CD4-positive, alpha-beta T cell treated with Interleukin-4 for 1 hour (primary cell): ENCODE results near the gene DOCK6.

Source experiments
- DNase-seq, 2 donors: peaks; one replicate each; pipeline ENCODE4 v3.0.0-alpha.2; 2020 to 2022

DOCK6 gene

DNA sequence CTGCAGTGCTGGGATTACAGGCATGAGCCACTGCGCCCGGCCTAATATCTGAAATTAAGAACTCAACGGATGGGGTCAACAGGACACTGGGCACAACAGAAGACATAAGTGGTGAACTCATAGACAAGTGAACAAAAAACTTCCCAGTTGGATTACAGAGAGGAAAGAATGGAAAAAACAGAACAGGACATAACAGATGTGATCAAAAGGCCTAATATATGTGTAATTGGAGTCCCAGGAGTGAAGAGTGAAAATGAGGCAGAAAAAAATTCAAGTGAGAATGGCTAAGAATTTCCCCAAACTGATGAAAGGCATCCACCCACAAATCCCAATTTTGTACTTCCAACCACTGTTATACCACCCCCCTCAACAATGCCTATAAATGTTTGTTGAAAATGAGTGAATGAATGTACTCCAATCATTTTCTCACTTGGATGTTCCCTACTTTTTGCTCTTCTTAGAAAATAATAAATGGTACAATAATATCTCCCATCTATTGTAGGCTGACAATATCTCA lies 41.2 kb downstream of the DOCK6 start:
- no peak for DNase-seq

DNA sequence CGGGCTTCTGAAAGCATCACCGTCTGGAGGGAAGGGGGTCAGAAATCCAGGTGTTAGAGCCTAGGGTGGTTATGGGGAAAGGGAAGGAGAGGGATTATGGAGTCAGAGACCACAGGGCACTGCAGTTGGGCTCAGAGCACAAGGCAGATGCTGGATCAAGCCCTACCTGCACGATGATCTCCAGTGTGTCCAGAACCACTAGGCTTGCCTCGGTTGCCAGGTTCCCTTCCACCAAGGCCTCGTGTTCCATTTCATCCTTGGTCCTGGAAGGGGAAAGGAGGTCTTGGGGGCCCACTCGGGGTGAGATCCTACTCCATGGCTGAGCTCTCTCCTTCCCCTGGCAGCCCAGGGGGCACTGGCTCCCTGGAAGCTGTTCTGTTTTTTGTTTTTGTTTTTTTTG lies 47.9 kb downstream of the DOCK6 start:
- DNase-seq = no peak

DNA sequence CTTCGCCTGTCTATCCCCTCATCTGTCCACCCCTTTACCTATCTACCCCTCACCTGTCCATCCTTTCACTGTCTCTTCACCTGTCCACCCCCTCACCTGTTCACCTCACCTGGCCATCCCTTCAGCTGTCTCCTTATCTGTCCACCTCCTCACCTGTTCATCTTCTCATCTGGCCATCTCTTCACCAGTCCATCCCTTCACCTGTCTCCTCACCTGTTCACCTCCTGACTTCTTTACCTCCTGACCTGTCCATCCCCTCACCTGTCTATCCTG lies 51.7 kb downstream of the DOCK6 start:
- DNase-seq = no peak

DNA sequence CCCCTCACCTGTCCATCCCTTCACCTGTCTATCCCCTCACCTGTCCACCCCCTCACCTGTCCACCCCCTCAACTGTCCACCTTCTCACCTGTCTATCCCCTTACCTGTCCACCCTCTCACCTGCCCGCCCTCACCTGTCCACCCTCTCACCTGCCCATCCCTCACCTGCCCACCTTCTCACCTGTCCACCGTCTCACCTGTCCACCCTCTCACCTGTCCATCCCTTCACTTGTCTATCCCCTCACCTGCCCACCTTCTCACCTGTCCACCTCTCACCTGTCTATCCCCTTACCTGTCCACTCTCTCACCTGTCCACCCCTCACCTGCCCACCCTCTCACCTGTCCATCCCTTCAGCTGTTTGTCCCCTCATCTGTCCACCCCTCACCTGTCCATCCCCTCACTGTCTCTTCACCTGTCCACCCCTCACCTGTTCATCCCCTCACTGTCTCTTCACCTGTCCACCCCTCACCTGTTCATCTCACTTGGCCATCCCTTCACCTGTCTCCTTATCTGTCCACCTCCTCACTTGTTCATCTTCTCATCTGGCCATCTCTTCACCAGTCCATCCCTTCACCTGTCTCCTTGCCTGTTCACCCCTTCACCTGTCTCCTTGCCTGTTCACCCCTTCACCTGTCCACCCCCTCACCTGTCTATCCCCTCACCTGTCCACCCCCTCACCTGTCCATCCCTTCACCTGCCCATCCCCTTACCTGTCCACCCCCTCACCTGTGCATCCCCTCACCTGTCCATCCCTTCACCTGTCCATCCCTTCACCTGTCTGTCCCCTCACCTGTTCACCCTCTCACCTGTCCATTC lies 52.3 kb downstream of the DOCK6 start:
- DNase-seq = no peak

DNA sequence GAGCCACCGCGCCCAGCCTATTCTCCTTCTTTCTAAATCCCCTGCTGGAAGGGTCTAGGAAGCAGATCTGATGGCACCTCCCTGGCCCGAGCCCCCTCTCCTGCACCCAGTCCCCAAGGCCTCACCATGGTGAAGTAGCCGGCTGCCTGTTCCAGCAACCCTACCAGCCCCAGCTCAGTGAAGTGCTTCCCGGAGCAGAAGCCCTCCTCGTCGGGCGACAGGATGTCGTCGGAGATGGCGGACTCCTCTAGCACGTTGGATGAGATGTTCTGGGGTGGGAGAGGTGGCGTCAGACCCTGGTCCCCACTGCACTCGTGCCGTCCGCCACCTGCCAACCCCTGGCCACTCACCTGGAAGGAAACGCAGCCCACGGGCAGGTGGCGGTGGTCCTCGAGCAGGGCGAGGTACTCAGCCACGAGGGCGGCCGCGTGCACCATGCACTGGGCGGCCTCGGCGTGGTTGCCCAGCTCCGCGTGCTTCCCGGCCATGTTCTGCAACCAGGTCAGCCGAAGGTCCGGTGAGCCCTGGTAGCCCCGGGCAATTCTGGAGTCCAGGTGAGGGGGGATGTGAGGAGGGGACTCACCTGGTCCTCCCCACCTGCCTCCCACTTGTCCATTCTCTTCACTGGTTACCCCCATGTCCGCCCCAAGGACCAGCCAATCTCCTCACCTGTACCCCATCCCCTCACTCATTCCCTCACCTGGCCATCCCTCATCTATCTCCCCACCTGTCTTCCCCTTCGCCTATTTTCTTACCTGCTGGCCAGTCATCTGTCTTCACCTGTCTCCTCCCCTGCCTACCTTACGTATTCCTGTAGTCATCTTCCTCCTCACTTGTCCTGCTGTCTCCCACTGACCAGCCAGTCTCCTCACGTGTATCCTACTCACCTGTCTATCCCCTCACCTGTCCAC lies 53.5 kb downstream of the DOCK6 start:
- no peak for DNase-seq

DNA sequence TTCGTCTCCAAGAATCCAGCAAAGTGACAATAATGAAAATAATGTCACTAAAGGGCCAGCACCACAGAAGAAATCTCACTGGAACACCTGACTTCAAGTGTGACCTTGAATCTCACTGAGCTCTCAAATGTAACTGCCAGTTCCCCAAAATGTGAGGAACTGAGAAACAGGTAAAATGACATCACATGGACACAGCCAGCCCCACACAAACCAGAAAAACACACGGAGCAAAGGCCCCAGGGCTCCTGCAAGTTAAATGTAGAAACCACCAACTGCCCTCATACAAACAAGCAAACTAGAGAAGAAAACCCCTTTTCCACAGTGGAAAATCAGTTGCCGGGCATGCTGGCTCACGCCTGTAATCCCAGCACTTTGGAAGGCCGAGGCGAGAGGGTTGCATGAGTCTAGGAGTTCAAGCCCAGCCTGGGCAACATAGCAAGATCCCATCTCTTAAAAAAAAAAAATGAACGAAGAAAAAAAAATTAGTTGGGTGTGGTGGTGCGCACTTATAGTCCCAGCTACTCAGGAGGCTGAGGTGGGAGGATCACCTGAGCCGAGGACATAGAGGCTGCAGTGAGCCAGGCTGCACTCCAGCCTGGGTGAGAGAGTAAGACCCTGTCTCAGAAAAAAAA lies 56.3 kb downstream of the DOCK6 start:
- DNase-seq = no peak

DNA sequence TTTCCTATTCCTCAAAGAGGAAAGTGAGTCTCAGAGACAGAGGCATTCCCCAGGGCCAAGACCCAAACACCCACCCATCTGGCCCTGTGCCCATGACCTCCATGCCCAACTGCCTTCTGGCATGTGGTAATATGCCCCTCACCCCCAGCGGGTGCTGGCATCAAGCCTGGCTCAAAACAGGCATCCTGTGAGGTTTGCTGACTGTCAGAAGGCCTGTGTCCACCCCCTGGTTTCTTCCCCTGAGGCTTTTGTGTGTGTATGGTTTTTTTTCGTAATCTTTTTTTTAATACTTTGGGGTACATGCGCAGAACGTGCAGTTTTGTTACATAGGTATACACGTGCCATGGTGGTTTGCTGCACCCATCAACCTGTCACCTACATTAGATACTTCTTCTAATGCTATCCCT lies 57.4 kb downstream of the DOCK6 start:
- DNase-seq = no peak

DNA sequence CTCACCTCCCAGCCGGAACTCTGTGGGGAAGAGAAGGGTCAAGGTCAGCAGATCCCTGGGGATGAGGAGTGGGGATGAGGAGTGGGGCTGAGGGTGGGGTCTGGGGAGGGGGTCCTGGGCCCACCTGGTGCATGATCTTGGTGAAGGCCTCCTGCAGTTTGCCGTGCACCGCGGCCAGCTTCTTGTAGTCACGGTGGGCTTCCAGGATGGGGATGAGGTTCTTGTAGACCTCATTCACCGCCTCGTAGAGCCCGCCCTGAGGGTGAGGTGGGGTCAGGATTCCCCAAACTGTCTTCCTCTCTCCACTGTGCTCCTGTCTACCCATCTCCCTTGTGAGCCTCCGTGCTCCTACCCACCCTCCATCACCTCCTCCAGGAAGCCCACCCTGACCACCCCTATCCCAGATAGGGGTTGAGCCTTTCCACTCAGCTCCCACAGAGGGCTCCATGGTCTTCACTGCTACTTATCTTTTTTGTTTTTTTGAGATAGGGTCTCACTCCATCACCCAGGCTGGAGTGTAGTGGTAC lies 58.2 kb downstream of the DOCK6 start:
- no peak for DNase-seq

DNA sequence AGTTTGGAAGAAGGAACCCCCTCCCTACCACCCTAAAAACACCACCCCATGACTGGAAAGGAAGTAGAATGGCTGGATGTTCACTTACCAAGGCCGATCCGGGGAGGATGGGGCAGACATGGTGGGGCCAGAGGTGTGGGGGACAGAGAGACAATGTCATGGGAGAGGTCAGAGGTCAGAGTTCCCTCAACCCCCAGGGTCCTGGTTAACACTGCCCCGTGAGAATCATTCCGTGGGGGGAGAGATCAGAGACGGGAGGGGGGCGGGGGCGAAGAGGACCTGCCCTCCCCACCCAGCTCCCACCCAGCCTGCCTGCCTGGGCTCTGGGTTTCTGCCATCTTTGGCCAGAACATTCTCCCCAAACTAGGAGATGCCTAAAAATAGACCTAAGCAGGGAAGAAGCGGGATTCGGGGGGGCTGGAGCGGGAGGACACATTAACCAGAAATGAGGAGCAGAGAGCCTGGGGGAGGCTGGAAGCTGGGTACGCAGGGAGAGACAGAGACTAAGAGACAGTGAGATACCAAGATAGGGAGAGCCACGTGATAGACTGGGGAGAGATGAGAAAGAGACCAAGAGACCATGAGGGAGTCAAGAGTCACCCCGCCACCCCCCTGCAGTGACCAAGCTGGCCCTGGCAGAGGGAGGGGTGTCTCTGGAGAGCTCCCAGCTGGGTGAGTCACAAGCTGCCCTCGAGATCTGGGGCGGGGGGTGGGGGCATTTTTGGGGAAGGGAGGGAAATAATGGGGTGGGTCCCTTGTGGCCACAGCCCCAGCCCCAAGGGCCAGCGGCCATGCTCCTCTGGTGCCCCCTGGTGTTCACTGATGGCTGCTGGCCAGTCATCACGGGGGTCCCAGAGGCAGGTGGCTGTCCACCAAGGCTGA lies 58.9 kb downstream of the DOCK6 start:
- peak; percentile 17 to 33 for DNase-seq

DNA sequence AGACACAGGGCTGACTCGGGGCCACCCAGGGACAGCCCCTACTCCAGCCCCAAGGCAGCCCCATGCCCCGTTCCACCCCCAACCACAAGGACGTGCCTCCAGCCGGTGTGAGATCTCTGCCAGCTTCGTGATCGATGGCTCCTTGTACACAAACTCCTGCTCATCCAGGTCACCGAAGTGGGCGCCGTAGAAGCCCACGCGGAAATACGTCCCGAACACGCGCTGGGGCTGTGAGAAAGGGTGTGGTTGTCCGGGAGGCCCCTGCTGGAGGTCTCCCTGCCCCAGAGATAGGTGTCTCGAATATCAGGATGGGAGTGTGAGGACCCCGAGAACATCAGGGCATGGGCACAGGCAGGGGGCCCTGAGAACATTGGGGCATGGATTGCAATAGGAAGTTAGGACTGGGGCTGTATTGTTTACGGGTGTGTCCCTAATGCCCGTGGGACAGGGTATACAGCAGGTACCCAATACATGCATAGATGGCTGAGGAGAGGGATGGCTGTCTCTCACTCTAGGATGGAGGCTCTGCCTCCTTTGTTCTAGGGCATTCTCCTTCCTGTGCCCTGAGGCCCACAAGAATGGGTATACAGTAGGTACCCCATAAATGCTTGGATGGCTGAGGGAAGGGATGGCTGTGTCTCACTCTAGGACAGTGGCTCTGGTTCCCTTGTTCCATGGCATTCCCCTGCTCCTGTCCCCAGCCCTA lies 59.7 kb downstream of the DOCK6 start:
- DNase-seq = no peak

DNA sequence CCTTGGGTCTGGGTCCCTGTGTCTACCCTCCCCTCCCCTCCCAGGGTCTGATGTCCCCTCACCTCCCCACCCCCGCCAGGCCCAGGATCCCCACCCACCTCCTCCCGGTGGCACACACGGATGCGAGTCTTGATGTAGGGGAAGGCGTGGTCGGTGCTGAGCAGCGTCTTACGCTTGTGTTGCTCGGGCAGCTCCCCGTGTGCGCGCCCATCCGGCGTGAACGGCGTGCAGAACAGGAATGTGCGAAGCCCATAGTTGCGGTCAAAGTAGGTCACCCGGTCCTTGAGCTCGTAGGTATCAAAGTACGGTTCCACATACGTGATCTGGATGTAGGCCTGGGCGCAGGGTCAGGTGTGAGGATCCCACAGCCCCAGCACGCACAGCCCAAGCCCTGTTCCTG lies 60.5 kb downstream of the DOCK6 start:
- no peak for DNase-seq

DNA sequence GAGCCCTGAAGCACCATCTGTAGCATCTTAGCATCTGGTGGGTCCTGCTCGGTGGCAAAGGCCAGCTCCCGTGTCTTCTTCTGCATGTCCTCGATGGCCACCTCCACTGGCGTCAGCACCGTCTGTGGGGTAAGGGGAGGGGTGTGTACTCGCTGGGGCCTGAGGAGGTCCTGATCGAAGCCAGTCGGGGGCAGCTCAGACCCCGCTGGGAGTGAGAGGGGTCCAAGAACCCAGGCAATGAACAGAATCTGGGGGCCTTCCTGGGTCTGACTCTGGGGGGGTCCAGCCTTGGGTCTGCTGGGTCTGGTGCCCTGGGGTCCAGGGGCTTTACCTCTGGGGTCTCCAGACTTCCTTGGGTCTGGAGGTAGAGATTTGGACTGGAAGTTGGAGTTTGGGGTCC lies 61.4 kb downstream of the DOCK6 start:
- no peak for DNase-seq

DNA sequence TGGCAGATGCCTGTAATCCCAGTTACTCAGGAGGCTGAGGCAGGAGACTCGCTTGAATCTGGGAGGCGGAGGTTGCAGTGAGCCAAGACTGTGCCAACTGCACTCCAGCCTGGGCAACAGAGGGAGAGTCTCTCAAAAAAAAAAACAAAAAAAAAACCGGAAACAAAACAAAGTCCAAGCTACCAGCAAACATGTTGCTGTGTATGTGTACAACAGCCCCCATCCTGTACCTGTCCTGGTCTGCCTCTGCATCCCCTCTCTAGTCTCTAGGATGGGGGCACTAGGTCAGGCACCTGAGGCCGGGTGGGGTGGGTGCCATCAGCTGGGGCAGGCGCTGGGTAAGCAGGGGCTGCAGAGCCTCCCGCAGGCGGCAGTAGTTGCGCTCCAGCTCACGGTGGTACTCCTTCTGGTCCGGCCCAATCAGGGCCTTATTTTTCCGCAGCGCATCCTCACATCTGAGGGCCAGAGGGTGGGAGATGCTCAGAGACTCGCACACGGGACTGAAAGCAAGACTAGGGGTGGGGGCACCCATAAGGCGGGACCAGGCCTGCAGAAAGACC lies 62.2 kb downstream of the DOCK6 start:
- no peak for DNase-seq

DNA sequence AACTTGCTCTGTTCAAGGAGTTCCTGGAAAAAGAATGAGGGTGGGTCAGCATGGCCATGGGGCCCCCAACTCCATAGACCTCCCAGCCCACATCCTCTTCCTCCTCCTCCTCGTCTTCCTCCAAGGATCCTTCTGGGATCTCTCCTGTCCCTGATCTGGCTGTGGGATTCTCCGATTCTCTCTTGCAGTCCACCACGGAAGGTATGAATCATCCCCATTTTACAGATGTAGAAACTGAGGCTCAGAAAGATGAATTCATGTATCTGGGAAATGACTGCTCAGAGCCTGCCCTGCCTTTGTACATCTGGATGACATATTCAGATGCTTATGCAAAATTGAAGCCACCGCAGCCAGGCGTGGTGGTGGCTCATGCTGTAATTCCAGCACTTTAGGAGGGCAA lies 62.8 kb downstream of the DOCK6 start:
- DNase-seq = no peak

DNA sequence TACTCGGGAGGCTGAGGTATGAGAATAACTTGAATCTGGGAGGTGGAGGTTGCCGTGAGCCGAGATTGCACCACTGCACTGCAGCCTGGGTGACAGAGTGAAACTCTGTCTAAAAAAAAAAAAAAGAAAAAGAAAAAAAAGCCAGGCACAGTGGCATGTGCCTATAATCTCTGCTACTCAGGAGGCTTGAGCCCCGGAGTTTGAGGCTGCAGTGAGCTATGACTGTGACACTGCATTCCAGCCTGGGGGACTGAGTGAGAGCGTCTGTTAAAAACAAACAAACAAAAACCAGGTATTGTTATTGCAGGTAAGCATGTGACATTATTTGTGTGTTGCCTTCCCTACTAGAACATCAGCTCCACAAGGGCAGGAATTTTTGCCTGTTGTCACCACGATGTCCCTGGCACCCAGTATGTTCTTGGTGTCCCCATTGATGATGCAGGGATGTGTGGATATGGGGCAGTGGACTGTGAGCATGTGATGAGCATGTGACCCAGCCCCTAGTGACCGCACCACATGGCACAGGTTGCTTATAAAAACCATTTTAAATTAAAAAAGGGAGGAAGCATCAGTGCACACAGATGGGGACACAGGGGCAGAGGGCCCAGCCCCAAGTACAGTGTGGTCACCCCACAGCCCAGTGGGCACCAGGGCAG lies 63.4 kb downstream of the DOCK6 start:
- DNase-seq = no peak

DNA sequence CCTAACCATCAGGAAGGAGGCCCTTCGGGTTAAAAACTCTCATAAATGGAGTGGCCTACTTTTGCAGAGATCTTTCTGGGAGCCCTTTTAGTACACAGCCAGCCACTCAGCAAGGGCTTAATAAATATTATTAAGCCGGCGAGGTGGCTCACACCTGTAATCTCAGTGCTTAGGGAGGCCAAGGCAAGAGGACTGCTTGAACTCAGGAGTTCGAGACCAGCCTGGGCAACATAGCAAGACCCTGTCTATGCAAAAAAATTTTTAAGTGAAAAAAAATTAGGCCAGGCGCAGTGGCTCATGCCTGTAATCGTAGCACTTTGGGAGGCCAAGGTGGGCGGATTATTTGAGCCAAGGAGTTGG lies 64.2 kb downstream of the DOCK6 start:
- DNase-seq = no peak

DNA sequence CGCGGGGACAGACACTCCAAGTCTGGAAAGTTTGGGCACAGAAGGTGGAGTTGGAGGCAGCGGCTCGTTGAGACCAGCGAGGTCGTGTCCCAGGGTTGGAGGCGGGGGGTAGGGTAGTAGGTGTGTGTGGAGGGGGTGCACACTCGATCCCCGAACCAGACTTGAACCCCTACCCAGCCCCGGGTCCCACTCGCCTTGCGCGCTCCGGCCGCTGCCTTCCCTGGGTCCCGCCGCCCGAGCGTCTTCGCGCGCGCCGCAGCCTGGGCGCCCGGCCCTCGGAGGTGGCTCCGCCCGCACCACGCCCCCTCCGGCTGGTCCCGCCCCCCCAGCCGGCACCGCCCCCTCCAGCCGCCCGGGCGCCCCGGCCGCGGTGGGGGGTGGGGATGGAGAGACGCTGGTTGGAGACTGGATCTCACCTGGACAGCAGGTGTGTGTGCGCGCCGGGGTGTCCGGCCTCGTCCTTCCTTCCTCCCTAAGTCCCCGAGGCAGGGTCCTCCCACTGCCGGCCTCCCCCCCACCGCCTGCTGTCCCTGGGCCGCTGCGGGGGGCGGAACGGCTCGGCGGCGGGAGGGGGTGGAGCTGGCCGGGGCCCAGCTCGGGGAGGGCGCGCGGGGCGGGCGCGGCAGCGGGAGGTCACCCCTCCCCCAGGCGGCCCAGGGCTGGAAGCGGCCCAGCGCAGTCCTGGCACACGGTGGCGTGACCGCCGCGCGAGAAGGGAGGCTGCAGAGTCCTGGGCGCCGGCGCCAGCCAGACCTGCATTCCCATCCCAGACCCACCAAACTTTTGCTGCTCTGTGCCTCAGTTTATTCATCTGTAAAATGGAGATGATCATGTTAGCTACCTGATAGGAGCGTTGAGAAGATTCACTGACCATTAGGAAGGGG lies 64.8 kb downstream of the DOCK6 start, which contains the start of gene KANK2:
KANK2 (minus strand) TSS at position 255 of the 884 bp plus-strand sequence. CDS start 3,034 bp downstream, outside the sequence.
- peak; percentile 65 to 75 for DNase-seq

DNA sequence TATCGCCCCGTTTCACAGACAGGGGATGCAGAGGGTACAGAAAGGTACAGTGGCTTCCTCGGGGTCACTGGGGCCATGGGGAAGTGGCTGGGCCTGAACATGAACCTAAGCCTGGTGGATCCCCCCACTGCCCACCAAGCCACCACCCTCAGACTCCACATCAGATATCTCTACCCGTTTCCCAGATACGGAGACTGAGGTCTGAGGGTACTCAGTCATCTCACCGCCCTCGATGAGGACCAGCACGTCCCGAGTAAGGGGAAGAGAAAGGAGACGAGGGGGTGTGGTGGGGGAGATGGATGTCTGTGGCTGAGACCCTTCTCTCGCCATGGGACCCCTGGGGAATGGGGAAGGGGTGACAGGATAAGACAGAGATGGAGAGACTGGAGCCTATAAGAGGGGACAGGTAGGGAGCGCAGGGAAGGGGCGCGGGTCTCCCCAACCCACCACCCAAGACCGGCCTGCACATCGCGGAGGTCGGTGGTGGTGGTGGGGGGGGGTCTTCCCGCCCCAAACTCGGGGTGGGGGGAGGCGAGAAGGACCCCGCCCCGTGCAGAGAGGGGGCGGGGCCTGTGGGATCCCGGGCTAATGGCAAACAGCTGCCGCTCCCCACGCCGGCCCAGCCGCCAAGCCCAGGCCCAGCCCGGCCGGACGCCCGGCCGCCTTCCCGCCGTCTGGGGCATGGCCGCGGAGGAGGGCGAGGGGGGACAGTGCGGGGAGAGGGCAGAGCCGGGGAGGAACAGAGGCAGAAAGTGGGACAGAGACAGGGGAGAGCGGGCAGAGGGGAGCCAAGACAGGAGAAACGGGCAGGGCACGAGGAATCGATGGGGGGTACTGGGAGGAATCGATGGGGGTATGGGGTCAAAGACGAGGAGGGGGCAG lies 65.7 kb downstream of the DOCK6 start:
- DNase-seq = no peak

DNA sequence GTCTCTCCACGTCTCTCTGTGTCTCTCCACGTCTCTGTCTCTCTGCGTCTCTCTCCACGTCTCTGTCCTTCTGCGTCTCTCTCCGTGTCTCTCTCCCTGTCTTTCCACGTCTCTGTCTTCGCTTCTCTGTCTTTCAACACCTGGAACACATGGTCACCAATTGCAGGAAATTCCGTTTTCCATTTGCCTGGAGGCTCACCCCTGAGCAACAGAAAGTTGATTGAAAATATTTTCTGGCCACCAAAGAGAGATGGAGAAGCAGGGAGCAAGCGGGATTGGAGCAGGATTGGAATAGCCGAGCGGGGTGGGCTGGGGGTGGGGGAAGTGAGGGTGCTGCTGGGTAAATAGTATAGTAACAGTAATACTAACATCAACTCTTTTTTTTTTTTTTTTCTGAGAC lies 66.6 kb downstream of the DOCK6 start:
- no peak for DNase-seq
